PC-3 (cell line): ENCODE measurements around the gene CDK10. TPM values are rescaled to one million over a fixed set of nuclear protein-coding genes. Genes with fewer than 3 reads are reported as not detected.

Experiments used
- ATAC-seq: fragments of 200-7000 bp; cut with Tn5 transposase; 2 replicates; pipeline ENCODE4 v1.9.1; 2020; ENCODE audit warnings: mild to moderate bottlenecking, moderate library complexity
- BruUV-seq: library from RNA; stranded (reverse); fragments of 400-500 nt; replicated peaks from 2 replicates; lab custom pipeline; 2021; lab: Mats Ljungman, UMichigan
- CTCF ChIA-PET: fragments of 300-600 bp; sonication (Branson Sonifier 250); formaldehyde crosslinking; loops from one replicate; lab custom pipeline; 2022; ENCODE audit warnings: antibody characterized with exemption; lab: Charles Lee
- POLR2A ChIA-PET: fragments of 300-600 bp; sonication (Branson Sonifier 250); formaldehyde crosslinking; loops from one replicate; lab custom pipeline; 2022; ENCODE audit warnings: antibody characterized with exemption; ENCODE audit not compliant: unreplicated experiment; lab: Charles Lee
- DNase-seq: peaks from one replicate; pipeline ENCODE4 v3.0.0-alpha.2; 2015
- H2AFZ ChIP-seq: fragments of 300-600 bp; sonication (generic); 2 replicates; pipeline ENCODE4 v1.6.0; 2016; ENCODE audit warnings: antibody characterized with exemption, low read length
- H3F3A ChIP-seq: fragments of 300-600 bp; sonication (generic); one replicate; pipeline ENCODE4 v1.6.0; 2017; ENCODE audit warnings: antibody characterized with exemption, low read length, control low read depth, mild to moderate bottlenecking; ENCODE audit not compliant: unreplicated experiment
- H3K27ac ChIP-seq: fragments of 300-600 bp; sonication (generic); 2 replicates; pipeline ENCODE4 v1.5.1; 2016; ENCODE audit warnings: mild to moderate bottlenecking, low read length
- H3K27me3 ChIP-seq: fragments of 300-600 bp; sonication (generic); 2 replicates; pipeline ENCODE4 v1.6.1; 2016; ENCODE audit warnings: low read length, mixed read lengths
- H3K36me3 ChIP-seq: fragments of 300-600 bp; sonication (generic); 2 replicates; pipeline ENCODE4 v1.6.1; 2016; ENCODE audit warnings: low read depth, mixed run types, low read length, mixed read lengths
- H3K4me1 ChIP-seq: fragments of 300-600 bp; sonication (generic); 2 replicates; pipeline ENCODE4 v1.5.1; 2016; ENCODE audit warnings: low read length; ENCODE audit not compliant: insufficient read depth
- H3K4me2 ChIP-seq: fragments of 300-600 bp; sonication (generic); 2 replicates; pipeline ENCODE4 v1.6.0; 2016; ENCODE audit warnings: low read length
- H3K4me3 ChIP-seq: fragments of 300-600 bp; sonication (generic); 2 replicates; pipeline ENCODE4 v1.5.1; 2016; ENCODE audit warnings: mild to moderate bottlenecking, low read length, mixed read lengths
- H3K79me2 ChIP-seq: fragments of 300-600 bp; sonication (generic); 2 replicates; pipeline ENCODE4 v1.6.1; 2017; ENCODE audit warnings: low read length, mixed read lengths
- H3K9ac ChIP-seq: fragments of 300-600 bp; sonication (generic); 2 replicates; pipeline ENCODE4 v1.6.0; 2016; ENCODE audit warnings: mild to moderate bottlenecking, low read length
- H3K9me2 ChIP-seq: fragments of 300-600 bp; sonication (generic); replicated peaks from 2 replicates; pipeline ENCODE4 v1.6.1; 2016; ENCODE audit warnings: mixed run types, low read length, mixed read lengths
- H3K9me3 ChIP-seq: fragments of 300-600 bp; sonication (generic); 2 replicates; pipeline ENCODE4 v1.6.1; 2016; ENCODE audit warnings: low read length, mixed read lengths
- H4K20me1 ChIP-seq: fragments of 300-600 bp; sonication (generic); 2 replicates; pipeline ENCODE4 v1.6.1; 2016; ENCODE audit warnings: low read length, mixed read lengths
- EZH2 ChIP-seq: fragments of 300-600 bp; sonication (generic); IDR thresholded peaks from one replicate; pipeline ENCODE4 v1.6.1; 2017; ENCODE audit warnings: antibody characterized with exemption, mild to moderate bottlenecking, low read length; ENCODE audit not compliant: unreplicated experiment
- EZH2phosphoT487 ChIP-seq: fragments of 300-600 bp; sonication (generic); IDR thresholded peaks from 2 replicates; pipeline ENCODE4 v1.6.1; 2018; ENCODE audit warnings: mild to moderate bottlenecking, antibody characterized with exemption, low read length, borderline replicate concordance
- intact Hi-C: fragments of 100-400 bp; cut with micrococcal nuclease; formaldehyde crosslinking; loops from 2 replicates; pipeline ENCODE4 v1.9.0; 2023
- total RNA-seq: library from RNA; depleted of rRNA; stranded (reverse); fragments of >200 nt; gene quantifications from 2 replicates; pipeline ENCODE4 v1.2.3, GENCODE V29; 2014
- TF ChIP-seq, protein P1 (sequence below): fragments of 300-600 bp; sonication (generic); conservative IDR thresholded peaks from 2 replicates; pipeline ENCODE4 v1.5.1; 2017; ENCODE audit warnings: antibody characterized with exemption, low read depth, mild to moderate bottlenecking, low read length

Gene CDK10
- total RNA-seq, 1 experiment from 2014 or later: 50.0 TPM

DNA sequence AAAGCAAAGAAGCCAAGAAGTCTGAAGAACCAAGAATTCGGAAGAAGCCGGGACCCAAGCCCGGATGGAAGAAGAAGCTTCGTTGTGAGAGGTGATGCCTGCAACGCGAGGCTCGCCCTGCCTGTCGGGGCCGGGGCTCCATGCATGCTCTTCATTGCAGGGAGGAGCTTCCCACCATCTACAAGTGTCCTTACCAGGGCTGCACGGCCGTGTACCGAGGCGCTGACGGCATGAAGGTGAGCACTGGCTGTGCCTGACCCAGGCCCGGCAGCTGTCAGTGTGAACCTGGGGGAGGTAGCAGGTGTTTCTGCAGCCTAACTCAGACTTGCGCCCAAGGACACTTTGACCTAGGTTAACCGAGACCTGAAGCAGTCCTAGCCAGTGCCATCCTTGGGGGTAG is 46.8 kb downstream of the CDK10 start:
- Histone ChIP-seq H3K4me1 (no peaks in the 10 kb centered on the region), H3K27me3 (no peaks in the 10 kb centered on the region), H3K36me3 (peaks cover 19% of the 10 kb centered on the region), H2AFZ (no peak overlapping the region), H3K9me2 (no peaks in the 10 kb centered on the region), H3K9me3 (no peaks in the 10 kb centered on the region), H3K27ac (no peak overlapping the region), H3K9ac (no peak overlapping the region), H4K20me1 (no peaks in the 10 kb centered on the region), H3K4me2 (no peak overlapping the region), H3K4me3 (no peak overlapping the region), H3F3A (no peaks in the 10 kb centered on the region), H3K79me2 (no peaks in the 10 kb centered on the region)
- intact Hi-C loops: no loop called here
- ATAC-seq: no peak
- TF ChIP-seq EZH2phosphoT487: no peak
- TF ChIP-seq, protein P1, sequence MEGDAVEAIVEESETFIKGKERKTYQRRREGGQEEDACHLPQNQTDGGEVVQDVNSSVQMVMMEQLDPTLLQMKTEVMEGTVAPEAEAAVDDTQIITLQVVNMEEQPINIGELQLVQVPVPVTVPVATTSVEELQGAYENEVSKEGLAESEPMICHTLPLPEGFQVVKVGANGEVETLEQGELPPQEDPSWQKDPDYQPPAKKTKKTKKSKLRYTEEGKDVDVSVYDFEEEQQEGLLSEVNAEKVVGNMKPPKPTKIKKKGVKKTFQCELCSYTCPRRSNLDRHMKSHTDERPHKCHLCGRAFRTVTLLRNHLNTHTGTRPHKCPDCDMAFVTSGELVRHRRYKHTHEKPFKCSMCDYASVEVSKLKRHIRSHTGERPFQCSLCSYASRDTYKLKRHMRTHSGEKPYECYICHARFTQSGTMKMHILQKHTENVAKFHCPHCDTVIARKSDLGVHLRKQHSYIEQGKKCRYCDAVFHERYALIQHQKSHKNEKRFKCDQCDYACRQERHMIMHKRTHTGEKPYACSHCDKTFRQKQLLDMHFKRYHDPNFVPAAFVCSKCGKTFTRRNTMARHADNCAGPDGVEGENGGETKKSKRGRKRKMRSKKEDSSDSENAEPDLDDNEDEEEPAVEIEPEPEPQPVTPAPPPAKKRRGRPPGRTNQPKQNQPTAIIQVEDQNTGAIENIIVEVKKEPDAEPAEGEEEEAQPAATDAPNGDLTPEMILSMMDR: no peak
- TF ChIP-seq EZH2: no peak
- DNase-seq: no peak
- no TSS peak for BruUV-seq
- POLR2A ChIA-PET: interaction anchor here (0.6 kb wide), 1 partner anchor 17 kb away, joined by 4 read pairs; no protein-coding TSS in a partner anchor
- CTCF ChIA-PET: no interaction called here

DNA sequence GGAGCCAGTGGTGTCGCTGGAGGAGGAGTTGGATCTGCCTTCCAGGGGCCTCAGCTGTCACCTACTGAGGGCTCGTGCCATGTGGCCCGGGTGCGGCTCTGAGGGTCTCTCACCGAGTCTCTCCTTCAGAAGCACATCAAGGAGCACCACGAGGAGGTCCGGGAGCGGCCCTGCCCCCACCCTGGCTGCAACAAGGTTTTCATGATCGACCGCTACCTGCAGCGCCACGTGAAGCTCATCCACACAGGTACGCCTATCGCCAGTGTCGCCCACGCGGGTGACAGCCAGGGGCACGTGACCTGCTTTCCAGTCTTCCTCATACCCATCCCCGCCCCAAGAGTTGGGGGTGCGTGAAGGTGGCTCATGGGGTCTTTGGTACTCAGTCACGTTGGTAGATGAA is 47.3 kb downstream of the CDK10 start:
- H3K9me2 ChIP-seq: no peaks in the 10 kb centered on the region
- no peak overlapping the region for H3K9ac ChIP-seq
- DNase-seq (no peak), ATAC-seq (no peak)
- intact Hi-C loops: no loop called here
- no peaks in the 10 kb centered on the region for H4K20me1 ChIP-seq
- TF ChIP-seq EZH2 (no peak), EZH2phosphoT487 (no peak)
- TF ChIP-seq, protein P1: no peak
- no peaks in the 10 kb centered on the region for H3K79me2 ChIP-seq
- H3F3A ChIP-seq: no peaks in the 10 kb centered on the region
- H3K9me3 ChIP-seq: no peaks in the 10 kb centered on the region
- H2AFZ ChIP-seq: no peak overlapping the region
- no peaks in the 10 kb centered on the region for H3K27me3 ChIP-seq
- H3K4me2 ChIP-seq: no peak overlapping the region
- H3K27ac ChIP-seq: no peak overlapping the region
- ChIA-PET CTCF (no interaction called here), POLR2A (no interaction called here)
- BruUV-seq: no TSS peak
- H3K4me1 ChIP-seq: no peaks in the 10 kb centered on the region
- H3K36me3 ChIP-seq: peaks cover 22% of the 10 kb centered on the region
- no peak overlapping the region for H3K4me3 ChIP-seq

DNA sequence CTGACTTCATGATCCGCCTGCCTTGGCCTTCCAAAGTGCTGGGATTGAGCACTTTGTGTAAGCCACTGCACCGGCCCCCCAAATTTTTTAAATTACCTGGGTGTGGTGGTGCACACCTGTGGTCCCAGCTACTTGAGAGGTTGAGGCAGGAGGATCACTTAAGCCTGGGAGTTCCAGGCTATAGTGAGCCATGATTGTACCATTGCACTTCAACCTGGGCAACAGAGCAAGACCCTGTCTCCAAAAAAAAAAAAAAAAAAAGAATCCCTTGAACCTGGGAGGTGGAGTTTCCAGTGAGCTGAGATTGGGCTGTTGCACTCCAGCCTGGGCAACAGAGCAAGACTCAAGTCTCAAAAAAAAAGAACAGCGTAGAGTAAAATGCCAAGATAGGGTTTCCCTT is 50.1 kb downstream of the CDK10 start:
- DNase-seq (no peak), ATAC-seq (no peak)
- ChIA-PET POLR2A (no interaction called here), CTCF (no interaction called here)
- no TSS peak for BruUV-seq
- no peak for TF ChIP-seq EZH2phosphoT487
- TF ChIP-seq EZH2: no peak
- Histone ChIP-seq H3F3A (no peaks in the 10 kb centered on the region), H3K4me2 (no peak overlapping the region), H3K4me3 (no peak overlapping the region), H4K20me1 (no peaks in the 10 kb centered on the region), H3K27me3 (no peaks in the 10 kb centered on the region), H3K9me3 (no peaks in the 10 kb centered on the region), H3K36me3 (peaks cover 37% of the 10 kb centered on the region), H3K79me2 (no peaks in the 10 kb centered on the region), H2AFZ (no peak overlapping the region), H3K9me2 (no peaks in the 10 kb centered on the region), H3K27ac (no peak overlapping the region), H3K9ac (no peak overlapping the region), H3K4me1 (no peaks in the 10 kb centered on the region)
- intact Hi-C loops: no loop called here
